IPS-18c (cell line): ENCODE data around the gene IGSF8.

Experiments
- H3K4me3 ChIP-seq: 2 replicates; pipeline ENCODE4 v1.7.0; 2013; ENCODE audit warnings: low read depth, mild to moderate bottlenecking, low read length, moderate library complexity; ENCODE audit not compliant: insufficient read depth
- H3K9me3 ChIP-seq: one replicate; pipeline ENCODE4 v1.6.1; 2013; ENCODE audit warnings: mild to moderate bottlenecking, low read length, moderate library complexity; ENCODE audit not compliant: control insufficient read depth, insufficient read depth

IGSF8 gene

DNA sequence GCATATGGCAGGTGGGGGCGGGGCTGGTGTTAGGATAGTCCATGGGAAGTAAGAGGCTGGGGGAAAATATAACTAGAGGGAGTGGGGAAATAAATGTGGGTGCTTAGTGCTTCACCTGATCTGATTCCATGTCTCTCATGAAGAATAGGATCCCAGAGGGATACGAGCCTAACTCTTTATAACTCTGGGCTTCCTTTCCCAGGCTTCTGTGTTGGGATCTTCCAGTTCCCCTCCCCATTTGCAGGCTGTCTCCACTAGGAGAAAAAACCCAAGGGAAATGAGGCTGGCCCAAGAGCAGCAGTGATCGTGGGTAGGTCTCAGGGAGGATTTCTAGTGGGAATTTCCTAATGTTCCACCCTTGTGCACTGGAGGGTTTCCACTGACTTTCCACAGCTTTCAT is 15.5 kb downstream of the IGSF8 start:
- Histone ChIP-seq H3K9me3 (peaks cover 2% of the 10 kb centered on the region), H3K4me3 (no peak overlapping the region)

DNA sequence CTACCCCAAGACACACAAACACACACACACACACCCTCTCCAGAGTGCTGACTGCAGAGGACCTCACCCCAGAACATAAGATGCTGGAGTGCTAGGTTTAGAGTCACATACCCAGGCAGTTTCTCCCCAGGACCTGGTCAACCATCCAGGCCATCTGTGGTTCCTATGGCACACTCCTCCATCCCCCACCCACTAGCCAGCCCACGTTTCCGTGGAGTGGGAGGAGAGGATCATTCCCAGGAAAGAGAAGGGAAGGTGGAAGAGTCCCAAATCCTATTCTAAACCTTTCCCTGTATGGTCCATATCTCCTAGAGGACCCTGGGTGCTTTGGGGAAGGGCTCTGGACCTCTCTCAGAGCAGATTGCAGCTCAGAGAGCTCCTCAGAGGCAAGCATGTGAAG is 15.9 kb downstream of the IGSF8 start:
- Histone ChIP-seq H3K4me3 (no peak overlapping the region), H3K9me3 (peaks cover 2% of the 10 kb centered on the region)

DNA sequence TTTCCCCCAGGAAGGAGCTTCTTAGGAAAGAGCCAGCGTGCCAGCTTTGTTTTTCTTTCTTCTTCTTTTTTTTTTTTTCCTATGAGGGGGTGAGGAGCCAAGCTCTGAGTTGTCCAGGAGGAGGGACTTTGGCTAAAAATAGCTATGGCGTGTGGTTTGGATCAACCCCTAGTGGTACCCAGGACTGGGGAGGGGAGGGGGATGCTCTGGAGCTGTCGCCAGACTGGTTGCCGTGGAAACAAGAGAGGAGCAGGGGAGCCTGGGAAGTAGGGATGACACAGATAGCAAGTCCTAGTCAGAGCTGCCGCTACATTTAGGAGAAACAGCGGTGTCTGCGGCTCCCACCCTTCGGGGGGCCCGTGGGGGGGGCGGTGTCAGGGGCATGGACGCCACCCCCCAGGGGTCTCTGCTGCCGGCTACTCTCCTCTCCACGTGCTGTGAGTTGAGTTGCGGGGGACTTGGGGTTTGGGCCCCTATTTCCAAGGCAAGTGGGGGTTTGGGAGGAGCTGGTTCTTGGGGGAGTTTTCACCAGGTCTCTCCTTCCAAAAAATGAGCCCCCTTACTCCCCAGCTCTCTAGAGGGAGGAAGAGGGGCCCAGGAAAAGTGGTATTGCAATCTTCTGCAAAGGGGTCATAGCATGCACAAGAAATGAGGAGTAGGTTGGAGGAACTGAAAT is 17.0 kb downstream of the IGSF8 start, which contains the start of gene KCNJ9:
TSS of gene KCNJ9 (plus strand) at position 278 of the 676 bp plus-strand sequence. CDS start 2,493 bp downstream, outside the sequence.
- peaks cover 2% of the 10 kb centered on the region for H3K9me3 ChIP-seq
- H3K4me3 ChIP-seq, result no peak within 1 kb of the TSS

DNA sequence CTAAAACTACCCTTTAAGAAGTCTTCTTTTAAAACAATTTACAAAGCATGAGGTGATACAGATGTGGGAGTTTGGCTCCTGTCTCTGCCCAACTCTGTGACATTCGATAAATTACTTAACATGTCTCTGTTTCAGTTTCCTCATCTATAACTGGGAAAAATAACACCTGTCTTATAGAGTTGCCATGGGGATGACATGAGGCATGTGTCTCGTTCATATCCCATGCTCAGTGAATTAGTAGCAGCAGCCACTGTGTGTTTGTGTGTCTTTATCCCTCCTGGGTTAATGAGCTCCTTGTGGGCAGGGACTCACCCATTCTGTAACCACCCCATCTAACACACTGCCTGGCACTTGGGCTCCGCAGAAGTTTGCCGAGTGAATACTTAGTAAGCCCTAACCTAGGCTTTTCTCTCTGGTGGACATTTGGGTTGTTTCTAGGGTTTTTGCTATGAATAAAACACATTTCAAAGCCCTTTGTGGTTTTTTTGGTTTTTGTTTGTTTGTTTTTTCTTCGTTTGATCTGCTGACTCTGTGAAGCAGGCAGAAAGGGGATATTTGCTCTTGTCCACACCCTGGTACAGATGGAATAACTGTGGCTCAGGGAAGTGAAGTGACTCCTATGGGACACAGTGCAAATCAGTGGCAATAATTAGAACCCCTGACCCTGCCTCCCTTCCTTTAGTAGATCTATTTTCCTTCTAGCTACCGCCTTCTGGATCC is 17.9 kb downstream of the IGSF8 start:
- no peak overlapping the region for H3K4me3 ChIP-seq
- H3K9me3 ChIP-seq, result peaks cover 2% of the 10 kb centered on the region

DNA sequence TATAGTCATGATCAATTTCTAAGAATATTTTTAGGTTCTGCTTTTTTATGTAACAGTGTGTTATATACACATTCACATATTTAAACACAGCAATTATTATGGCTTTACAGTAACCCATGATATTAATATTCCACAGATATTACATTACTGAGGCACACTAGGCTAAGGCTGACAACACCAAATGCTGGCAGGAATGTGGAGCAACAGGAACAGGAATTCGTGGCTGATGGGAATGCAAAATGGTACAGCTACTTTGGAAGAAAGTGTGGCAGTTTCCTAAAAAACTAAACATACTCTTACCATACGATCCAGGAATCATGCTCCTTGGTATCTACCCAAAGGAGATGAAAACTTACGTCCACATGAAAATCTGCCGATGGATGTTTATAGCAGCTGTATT is 19.0 kb downstream of the IGSF8 start:
- Histone ChIP-seq H3K4me3 (no peak overlapping the region), H3K9me3 (peaks cover 2% of the 10 kb centered on the region)

DNA sequence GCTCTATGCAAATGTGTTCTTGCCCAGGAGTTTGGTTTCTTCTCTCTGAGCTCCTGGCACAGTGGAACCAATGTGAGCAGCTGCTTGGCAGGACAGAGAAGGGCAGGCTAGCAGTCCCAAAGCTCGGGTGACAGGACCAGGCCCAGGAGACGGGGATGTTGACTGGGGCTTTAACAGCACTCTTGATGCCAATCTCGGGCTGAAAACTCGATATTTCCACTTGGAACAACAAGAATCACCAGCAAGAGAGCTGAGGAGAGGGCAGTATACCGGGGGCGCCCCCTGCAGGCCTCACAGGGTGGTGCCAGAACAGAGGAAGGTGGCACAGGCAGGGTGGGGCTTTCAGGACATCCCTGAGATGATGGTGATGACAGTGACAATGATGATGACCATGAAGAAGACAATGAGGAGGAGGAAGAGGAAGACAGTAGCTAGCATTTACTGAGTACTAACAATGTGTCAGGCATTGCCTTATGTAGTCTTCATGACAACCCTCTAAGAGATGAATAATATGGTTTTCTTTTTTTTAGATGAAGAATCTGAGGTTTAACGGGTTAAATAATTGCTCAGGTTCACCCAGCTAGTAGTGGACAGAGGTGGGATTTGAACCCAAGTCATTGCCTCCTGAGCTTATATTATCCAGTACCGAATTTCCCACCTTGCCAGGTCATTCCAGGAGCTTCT is 19.8 kb downstream of the IGSF8 start:
- Histone ChIP-seq H3K9me3 (peaks cover 2% of the 10 kb centered on the region), H3K4me3 (no peak overlapping the region; the same call in 1 of the 2 replicates)

DNA sequence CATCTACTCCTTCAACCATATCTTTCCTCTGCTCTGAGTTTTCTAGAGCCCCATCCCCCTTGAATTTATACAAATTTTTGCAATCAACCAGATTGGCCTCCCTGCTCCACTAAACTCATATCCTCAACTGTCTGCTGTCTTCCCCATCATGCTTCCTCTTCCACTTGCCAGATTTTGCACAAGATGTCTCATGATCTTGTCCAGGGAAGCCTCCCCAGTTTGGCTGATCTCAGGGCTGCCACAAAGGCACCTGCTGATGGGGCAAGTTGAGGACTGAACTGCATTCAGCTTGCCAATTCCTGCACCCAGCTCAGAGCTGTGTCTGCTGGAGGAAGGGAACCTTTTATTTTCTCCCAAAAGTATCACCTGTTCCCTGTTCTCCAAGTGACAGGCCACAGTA is 20.9 kb downstream of the IGSF8 start:
- no peak overlapping the region for H3K4me3 ChIP-seq
- H3K9me3 ChIP-seq, result peaks cover 2% of the 10 kb centered on the region

DNA sequence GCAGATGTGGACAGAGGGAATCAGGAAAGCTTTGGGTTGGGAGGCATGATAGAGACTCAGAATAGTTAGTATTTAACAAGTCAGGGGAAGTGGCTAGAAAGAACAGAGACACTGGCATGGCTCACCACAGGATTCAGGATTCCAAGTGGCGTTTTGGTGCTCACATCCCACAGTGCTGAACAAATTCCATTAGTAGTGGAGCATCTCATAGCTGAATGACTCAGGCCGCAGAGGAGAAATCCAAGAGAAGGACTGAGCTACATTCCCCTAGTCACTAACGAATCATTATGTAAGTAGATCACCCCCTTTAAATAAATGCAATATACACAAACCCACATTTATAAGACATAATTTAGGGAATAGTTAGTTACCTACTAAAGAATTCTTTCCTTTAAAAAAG is 22.1 kb downstream of the IGSF8 start:
- Histone ChIP-seq H3K4me3 (no peak overlapping the region), H3K9me3 (peaks cover 2% of the 10 kb centered on the region)

DNA sequence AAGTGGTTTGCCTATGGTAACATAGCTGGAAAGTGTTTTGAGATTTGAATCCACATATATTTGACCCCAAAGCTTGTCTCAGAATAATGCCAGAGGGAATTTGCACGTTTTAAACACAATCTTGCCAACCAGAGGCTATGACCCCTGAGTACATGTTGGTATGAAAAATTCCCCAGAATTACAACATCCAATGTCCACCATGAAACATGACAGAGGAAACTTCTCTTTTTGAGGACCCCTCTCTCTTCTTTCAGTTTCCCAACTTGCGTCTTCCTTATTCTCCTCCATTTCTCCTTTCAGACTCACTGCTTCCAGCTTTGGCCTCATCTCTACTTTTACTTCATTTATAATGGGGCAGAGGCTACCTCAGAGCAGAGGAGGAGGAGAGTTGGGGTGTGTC is 22.6 kb downstream of the IGSF8 start:
- no peak overlapping the region for H3K4me3 ChIP-seq
- H3K9me3 ChIP-seq, result peaks cover 2% of the 10 kb centered on the region

DNA sequence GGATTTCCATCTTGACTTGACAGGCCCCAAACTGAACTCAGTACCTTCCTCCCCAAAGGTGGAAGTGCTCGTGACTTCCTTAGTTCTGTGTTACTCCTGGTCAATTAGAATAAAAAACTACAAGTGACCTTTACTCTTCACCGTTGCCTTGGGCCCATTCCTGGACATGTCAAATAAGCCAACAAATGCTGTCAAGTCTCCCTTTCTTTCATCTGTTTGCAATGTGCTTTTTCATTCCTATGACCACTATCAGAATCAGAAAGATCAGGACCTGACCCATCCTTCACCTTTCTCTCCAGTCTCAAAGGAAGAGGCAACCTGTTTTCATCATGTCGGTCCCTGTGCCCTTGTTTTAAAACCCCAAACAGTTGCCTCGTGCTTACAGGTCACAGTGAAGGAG is 23.6 kb downstream of the IGSF8 start:
- Histone ChIP-seq H3K4me3 (no peak overlapping the region), H3K9me3 (peaks cover 2% of the 10 kb centered on the region)

DNA sequence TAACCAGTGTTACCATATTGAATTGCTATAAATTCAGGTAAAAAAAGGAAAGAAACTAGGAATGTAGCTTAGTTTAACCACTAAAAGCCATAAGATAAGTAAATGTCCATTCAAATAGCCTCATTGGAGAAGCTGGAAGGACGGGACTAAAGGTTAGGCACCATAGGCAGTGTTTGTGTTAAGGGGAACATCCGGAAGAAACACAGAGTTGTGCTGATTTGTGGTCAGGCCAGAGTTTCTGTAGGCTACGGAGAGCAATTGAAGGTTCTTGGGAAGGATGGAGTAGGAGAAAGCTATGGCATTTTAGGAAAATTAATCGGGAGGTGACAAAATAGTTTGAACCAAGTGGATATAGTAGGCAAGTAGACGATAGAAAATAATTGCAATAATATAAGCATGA is 27.1 kb downstream of the IGSF8 start:
- H3K4me3 ChIP-seq, result no peak overlapping the region
- peaks cover 3% of the 10 kb centered on the region for H3K9me3 ChIP-seq

DNA sequence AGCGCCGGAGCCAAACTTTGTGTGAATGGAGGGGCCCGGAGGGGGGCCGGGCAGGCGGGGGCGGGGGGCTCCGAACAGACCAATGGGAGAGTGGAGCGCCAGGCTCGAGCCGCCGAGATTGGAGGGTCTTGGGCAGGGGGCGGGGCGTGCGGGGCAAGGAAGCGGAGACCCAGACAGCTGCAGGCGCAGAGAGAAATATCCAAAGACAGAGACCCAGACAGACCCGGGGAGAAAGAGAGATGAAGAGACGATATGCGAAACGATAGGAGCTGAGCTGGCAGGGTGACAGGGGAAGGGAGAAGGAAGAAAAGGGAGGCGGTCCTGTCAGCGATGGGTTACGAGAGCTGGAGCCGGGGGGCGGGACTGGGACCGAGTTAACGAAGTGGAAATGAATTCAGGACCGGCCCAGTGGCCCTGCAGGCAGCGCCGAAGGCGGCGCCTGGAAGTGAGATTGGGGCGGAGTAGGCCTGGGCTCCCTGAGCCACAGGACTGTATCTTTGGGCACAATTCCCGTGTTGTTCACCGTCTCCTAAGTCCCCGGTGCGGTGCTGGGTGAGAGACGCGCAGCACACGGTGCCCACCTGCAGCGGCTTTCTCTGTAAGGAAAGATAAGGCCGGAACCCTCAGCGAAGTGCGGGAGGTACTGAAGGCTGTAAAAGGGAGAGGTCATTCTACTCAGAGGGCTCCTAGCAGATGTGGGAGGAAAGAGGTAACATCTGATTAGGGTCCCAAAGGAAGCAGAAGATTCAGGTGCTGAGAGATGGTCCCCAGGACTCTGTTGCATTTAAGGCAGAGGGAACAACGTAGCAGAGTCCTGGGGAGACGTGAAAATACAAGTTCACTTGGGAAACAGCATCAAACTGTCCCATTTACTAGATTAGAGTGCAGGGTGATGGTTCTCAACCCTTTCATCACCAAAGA is 27.9 kb downstream of the IGSF8 start:
- Histone ChIP-seq H3K9me3 (peaks cover 3% of the 10 kb centered on the region), H3K4me3 (peak overlapping the region; percentile 74)

DNA sequence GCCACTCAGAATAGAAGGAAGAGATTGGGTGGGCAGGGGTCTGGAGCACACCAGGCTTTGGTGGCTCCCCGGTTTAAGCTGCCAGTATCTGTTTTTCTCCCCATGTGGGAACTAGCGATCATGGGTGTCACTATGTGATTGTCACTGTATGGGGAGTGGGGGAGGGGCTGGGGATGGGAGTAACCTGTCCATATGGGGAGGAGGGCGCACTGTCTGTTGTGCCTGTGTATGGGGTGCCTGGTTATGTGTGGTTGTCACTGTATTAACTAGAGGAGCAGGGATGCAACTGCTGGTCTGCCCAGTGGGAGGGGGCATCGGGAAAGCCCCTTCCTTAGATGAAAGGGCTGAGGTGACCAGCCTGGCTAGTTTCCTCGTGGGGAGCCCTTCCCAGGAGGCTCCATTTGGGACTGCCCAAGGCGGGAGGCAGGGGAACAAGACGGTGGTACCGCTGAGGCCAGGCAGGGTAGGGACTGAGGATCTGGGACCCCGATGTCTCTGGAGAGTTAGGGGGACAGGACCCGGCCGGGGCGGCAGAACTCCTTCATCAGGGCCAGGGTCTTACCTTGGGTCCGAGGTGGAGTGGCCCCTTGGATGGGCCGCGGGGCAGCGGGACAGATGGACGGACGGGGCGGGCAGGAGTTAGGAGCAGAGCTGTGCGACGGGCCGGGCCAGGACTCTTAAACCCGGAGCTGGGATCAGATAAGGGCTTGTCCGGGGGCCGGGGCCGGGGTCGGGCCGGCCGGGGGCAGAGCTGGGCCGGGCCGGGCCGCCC is 28.8 kb downstream of the IGSF8 start, which contains the start of gene KCNJ10:
TSS of gene KCNJ10 (minus strand) at position 701 of the 772 bp plus-strand sequence. CDS start 27,628 bp downstream, outside the sequence.
- peaks cover 3% of the 10 kb centered on the region for H3K9me3 ChIP-seq
- H3K4me3 ChIP-seq, result peak within 1 kb of the TSS; percentile 74

DNA sequence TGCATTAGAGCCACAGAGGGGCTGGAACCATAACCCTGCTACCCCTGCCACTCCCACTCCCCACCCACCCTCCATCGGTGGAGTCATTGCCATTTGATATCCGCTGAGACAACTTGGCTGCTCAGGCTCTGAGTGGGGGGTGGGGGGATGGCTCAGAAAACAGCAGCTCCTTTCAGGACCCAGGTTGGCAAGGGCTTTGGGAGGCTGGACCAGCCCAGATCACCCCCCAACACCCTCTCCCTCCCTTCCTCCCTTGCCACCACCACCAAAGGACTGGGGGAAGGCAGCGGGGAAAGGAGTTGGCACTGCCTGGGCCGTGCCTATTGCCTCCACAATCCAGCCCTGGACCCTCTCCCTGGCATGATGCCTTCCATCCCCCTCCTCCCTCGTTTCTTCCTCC is 30.2 kb downstream of the IGSF8 start:
- H3K9me3 ChIP-seq, result peaks cover 3% of the 10 kb centered on the region

DNA sequence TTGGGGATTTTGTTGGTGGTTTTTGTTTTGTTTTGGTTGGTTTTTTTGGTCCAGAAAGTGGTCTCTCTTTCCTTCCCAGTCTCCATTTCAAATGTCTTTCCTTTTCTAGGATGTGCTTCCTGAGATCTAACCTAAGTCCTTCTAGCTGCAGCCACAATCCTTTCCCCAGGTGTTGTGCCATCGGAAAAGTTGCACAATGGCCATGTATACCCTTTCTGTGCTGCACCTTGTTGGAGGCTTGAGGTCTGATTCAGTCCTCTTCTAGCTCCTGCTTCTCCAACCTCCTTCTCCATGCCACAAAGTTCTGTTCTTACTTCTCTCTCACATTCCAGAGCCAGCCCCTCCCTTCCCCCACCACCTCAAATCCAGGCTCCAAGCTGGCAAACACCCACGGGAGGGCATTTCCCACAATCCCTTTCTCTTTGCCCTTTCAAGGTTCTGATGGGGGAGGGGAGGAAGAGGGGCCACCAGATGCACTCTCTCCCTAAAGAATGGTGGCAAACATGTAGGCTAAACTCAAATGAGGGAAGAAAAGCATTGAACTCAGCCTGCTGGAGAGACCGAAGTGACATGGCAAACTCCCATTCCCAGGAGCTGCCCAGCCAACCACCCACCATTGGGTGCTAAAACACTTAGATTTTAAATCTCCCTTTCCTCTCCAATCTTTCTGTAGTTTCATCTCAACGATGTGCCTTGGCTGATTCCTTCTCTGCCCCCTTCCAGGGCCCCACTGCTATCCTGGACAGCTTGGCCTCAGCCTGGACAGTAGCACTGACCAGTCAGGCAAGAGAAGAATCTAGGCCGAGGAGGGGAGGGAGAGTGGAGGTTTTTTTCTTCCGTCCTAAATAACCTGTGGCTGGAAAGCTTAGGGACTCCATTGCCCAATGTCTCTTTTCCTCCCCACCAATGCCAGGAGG is 31.3 kb downstream of the IGSF8 start:
- Histone ChIP-seq H3K4me3 (no peak overlapping the region), H3K9me3 (peaks cover 3% of the 10 kb centered on the region)

More for the DNA sequence above, 30.2 kb downstream of the IGSF8 start:
- H3K4me3 ChIP-seq, result no peak overlapping the region
